Nephron (organoid): ENCODE data around the gene MBD4.
A peak's percentile ranks its signal among the peaks of the same experiment; 100 is the strongest.

Experiments
- H3K27ac Mint-ChIP-seq, 3 experiments: 2 replicates each; pipeline ENCODE4 v1.8.0; 2020; ENCODE audit warnings: mixed read lengths in 3 of 3, mild to moderate bottlenecking in 2 of 3, moderate library complexity in 1 of 3
- H3K27me3 Mint-ChIP-seq: 2 replicates; pipeline ENCODE4 v1.8.0; 2021; ENCODE audit warnings: low read depth, mild to moderate bottlenecking, moderate library complexity, mixed read lengths
- H3K36me3 Mint-ChIP-seq: 2 replicates; pipeline ENCODE4 v1.8.0; 2020; ENCODE audit warnings: low read depth, mixed read lengths
- H3K4me1 Mint-ChIP-seq: 2 replicates; pipeline ENCODE4 v1.8.0; 2020; ENCODE audit warnings: mixed read lengths
- H3K4me3 Mint-ChIP-seq, 3 experiments: 2 replicates each; pipeline ENCODE4 v1.8.0; 2020; ENCODE audit warnings: mild to moderate bottlenecking in 3 of 3, mixed read lengths in 3 of 3, moderate library complexity in 2 of 3
- H3K9me3 Mint-ChIP-seq: 2 replicates; pipeline ENCODE4 v1.8.0; 2020; ENCODE audit warnings: mixed read lengths
- TF ChIP-seq, protein P1 (sequence below), 3 experiments: fragments of 200-600 bp; sonication (generic); IDR thresholded peaks; one replicate each; pipeline ENCODE4 v1.5.0; 2021; ENCODE audit warnings: antibody characterized with exemption in 3 of 3; ENCODE audit not compliant: unreplicated experiment in 3 of 3

The MBD4 gene

DNA sequence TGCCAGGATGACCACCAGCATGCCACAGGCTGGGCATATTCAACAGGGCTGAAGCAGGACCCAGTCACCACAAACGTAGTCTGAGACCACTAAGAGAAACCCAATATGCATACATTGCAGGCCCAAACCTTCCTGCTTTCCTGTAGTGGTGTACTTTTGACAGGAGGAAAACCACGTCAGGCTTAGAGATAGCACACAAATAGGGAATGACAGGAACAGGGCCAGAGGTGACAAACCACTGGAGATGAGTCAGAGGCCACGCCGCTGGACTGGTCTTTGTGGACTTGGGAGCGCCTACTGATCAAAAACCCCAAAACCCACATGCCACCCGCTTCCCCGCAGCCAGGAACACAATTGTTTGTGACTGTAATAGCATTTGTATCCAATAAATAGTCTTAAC, 7.7 kb downstream of the MBD4 start:
- Mint-ChIP-seq H3K4me3 (no peak overlapping the region), H3K4me1 (peaks cover 51% of the 10 kb centered on the region), H3K36me3 (peaks cover 47% of the 10 kb centered on the region), H3K9me3 (no peaks in the 10 kb centered on the region), H3K27ac (no peak overlapping the region), H3K27me3 (peaks cover 5% of the 10 kb centered on the region)
- TF ChIP-seq, protein P1, sequence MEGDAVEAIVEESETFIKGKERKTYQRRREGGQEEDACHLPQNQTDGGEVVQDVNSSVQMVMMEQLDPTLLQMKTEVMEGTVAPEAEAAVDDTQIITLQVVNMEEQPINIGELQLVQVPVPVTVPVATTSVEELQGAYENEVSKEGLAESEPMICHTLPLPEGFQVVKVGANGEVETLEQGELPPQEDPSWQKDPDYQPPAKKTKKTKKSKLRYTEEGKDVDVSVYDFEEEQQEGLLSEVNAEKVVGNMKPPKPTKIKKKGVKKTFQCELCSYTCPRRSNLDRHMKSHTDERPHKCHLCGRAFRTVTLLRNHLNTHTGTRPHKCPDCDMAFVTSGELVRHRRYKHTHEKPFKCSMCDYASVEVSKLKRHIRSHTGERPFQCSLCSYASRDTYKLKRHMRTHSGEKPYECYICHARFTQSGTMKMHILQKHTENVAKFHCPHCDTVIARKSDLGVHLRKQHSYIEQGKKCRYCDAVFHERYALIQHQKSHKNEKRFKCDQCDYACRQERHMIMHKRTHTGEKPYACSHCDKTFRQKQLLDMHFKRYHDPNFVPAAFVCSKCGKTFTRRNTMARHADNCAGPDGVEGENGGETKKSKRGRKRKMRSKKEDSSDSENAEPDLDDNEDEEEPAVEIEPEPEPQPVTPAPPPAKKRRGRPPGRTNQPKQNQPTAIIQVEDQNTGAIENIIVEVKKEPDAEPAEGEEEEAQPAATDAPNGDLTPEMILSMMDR (IDR thresholded peaks at IDR 0.05; ENCODE audit: unreplicated experiment in 3 of 3), result no peak

GRCh38 chr3:129429602-129430001, 10.1 kb downstream of the MBD4 start:
- peaks cover 31% of the 10 kb centered on the region for H3K36me3 Mint-ChIP-seq
- H3K9me3 Mint-ChIP-seq, result no peaks in the 10 kb centered on the region
- H3K4me1 Mint-ChIP-seq, result peaks cover 40% of the 10 kb centered on the region
- peaks cover 11% of the 10 kb centered on the region for H3K27me3 Mint-ChIP-seq
- H3K4me3 Mint-ChIP-seq, result peak overlapping the region; percentile 2 to 38 (median 25)
- TF ChIP-seq, protein P1 (IDR thresholded peaks at IDR 0.05; ENCODE audit: unreplicated experiment in 3 of 3), result no peak
- peak overlapping the region in 2 of 3 experiments; percentile 81 to 90 for H3K27ac Mint-ChIP-seq

DNA sequence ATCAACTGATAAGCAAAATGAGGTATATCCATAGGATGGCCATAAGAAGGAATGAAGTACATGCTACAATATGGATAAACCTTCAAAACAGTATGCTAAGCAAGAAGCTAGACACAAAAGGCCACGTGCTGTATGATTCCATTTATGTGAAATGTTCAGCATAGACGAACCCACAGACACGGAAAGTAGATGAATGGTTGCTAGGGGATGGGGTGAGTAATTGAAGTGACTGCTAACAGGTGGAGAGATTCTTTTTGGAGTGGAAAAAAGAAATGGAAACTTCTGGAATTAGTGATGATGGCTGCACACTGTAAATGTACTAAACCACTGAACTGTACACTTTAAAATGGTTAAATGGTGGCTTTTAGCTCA, 10.7 kb downstream of the MBD4 start:
- Mint-ChIP-seq H3K27me3 (peaks cover 11% of the 10 kb centered on the region), H3K36me3 (peaks cover 28% of the 10 kb centered on the region), H3K4me1 (peaks cover 42% of the 10 kb centered on the region), H3K4me3 (peak overlapping the region; percentile 85 to 88 (median 87)), H3K27ac (peak overlapping the region; percentile 82 to 93 (median 90)), H3K9me3 (no peaks in the 10 kb centered on the region)
- TF ChIP-seq, protein P1 (IDR thresholded peaks at IDR 0.05; ENCODE audit: unreplicated experiment in 3 of 3), result no peak

DNA sequence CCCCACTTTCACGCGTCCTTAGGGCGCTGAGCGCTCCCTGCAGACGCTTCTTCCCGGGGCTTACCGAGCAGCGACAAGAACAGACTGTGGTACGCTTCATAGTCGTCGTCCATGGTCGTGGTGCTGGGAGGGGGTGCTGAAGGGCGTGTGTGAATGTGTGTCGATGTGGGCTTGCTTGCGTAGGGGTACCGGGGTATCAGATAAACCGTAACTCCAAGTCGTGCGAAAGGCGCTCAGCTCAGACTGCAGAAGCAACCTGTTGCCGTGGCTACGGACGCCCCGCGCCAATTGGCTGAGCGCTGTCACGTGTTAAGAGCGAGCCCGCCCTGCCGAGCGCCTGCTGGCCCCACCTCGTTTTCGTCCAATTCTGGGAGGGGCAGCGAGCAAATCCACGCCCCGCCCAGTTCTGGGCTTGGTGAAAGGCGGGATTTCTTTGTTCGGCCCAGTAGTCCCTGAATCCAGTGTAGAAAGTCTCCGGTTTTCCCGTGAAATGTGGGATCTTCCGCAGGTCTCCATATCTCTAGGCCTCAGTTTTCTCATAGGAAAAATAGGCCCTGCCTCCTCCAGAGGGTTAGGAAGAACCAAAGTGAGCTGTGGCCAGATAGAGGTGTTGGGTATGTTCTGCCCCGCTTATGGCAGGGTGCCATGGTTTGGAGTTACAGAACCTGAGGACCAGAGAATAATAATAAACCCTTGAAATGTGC, 11.2 kb downstream of the MBD4 start, which contains the start of gene EFCAB12:
Gene EFCAB12 (minus strand): TSS at position 261 of the 704 bp plus-strand sequence. CDS start 148 bp downstream, at position 113.
- TF ChIP-seq, protein P1 (IDR thresholded peaks at IDR 0.05; ENCODE audit: unreplicated experiment in 3 of 3), result no peak
- Mint-ChIP-seq H3K27me3 (peaks cover 11% of the 10 kb centered on the region), H3K9me3 (no peaks in the 10 kb centered on the region), H3K36me3 (peaks cover 23% of the 10 kb centered on the region), H3K27ac (peak within 1 kb of the TSS; percentile 82 to 93 (median 90)), H3K4me3 (peak within 1 kb of the TSS; percentile 85 to 88 (median 87)), H3K4me1 (peaks cover 40% of the 10 kb centered on the region)

DNA sequence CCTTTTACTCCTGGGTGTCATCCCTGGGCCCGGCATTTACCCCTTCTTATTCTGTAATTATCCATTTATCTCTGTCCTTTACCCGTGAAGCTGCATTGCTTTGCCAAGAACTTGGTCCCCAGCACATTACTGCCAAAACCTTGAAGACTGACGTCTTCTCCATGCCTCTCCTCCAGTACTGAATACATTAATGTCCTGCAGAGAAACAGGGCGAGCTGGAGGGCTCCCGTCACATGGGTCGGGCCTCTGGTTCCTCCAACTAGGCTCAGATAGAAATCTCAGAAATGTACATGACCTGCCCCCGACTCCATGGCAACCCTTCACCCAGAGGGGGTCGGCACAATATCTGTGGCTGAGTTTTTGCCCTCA, 11.8 kb downstream of the MBD4 start:
- Mint-ChIP-seq H3K27me3 (peaks cover 11% of the 10 kb centered on the region), H3K27ac (peak overlapping the region; percentile 5 to 93 (median 90)), H3K4me1 (peaks cover 40% of the 10 kb centered on the region), H3K36me3 (peaks cover 21% of the 10 kb centered on the region), H3K4me3 (peak overlapping the region; percentile 85 to 88 (median 87)), H3K9me3 (no peaks in the 10 kb centered on the region)
- TF ChIP-seq, protein P1 (IDR thresholded peaks at IDR 0.05; ENCODE audit: unreplicated experiment in 3 of 3), result no peak

- Mint-ChIP-seq H3K36me3 (peaks cover 2% of the 10 kb centered on the region), H3K4me1 (peaks cover 40% of the 10 kb centered on the region), H3K4me3 (no peak overlapping the region), H3K9me3 (no peaks in the 10 kb centered on the region), H3K27me3 (peaks cover 14% of the 10 kb centered on the region), H3K27ac (no peak overlapping the region)
- TF ChIP-seq, protein P1 (IDR thresholded peaks at IDR 0.05; ENCODE audit: unreplicated experiment in 3 of 3), result no peak
These were observed 14.1 kb downstream of the MBD4 start for GRCh38 chr3:129425619-129426018.
